HG03432 (cell line): ENCODE measurements around the gene ARMC12.

Experiments
- ATAC-seq: cut with Tn5 transposase; IDR thresholded peaks from one replicate; pipeline ENCODE4 v1.9.1; 2021; ENCODE audit warnings: mild to moderate bottlenecking, moderate library complexity; ENCODE audit not compliant: unreplicated experiment

Gene ARMC12

GRCh38 chr6:35769211-35769610 is 32.4 kb downstream of the ARMC12 start:
- ATAC-seq, result no peak

GRCh38 chr6:35771343-35771627 is 34.5 kb downstream of the ARMC12 start:
- ATAC-seq, result no peak

GRCh38 chr6:35774116-35774794 is 37.4 kb downstream of the ARMC12 start:
- no peak for ATAC-seq

- no peak for ATAC-seq
Measured at GRCh38 chr6:35775031-35775430, 38.2 kb downstream of the ARMC12 start.

- no peak for ATAC-seq
Measured at GRCh38 chr6:35776364-35777215, 39.8 kb downstream of the ARMC12 start, which contains the start of gene CLPSL2. TSS of gene CLPSL2 (plus strand) at chr6:35776598. CDS start at chr6:35776619, 21 bp downstream.

- no peak for ATAC-seq
Measured at GRCh38 chr6:35777356-35778102, 40.7 kb downstream of the ARMC12 start.

GRCh38 chr6:35778437-35778836 is 41.6 kb downstream of the ARMC12 start:
- no peak for ATAC-seq

GRCh38 chr6:35780719-35781118 is 43.9 kb downstream of the ARMC12 start, which contains the start of gene CLPSL1:
TSS of gene CLPSL1 (plus strand) at chr6:35781019. CDS start at chr6:35781111, 92 bp downstream.
- ATAC-seq, result no peak

GRCh38 chr6:35781290-35781689 is 44.5 kb downstream of the ARMC12 start:
- no peak for ATAC-seq

- no peak for ATAC-seq
Measured at GRCh38 chr6:35782424-35782823, 45.6 kb downstream of the ARMC12 start.

GRCh38 chr6:35784200-35784599 is 47.4 kb downstream of the ARMC12 start:
- no peak for ATAC-seq

- no peak for ATAC-seq
Measured at GRCh38 chr6:35786272-35786671, 49.4 kb downstream of the ARMC12 start.

GRCh38 chr6:35786810-35787209 is 50.0 kb downstream of the ARMC12 start:
- ATAC-seq, result no peak

GRCh38 chr6:35787266-35788218 is 50.7 kb downstream of the ARMC12 start:
- no peak for ATAC-seq

- no peak for ATAC-seq
Measured at GRCh38 chr6:35788423-35788982, 51.7 kb downstream of the ARMC12 start.

- ATAC-seq, result no peak
Measured at GRCh38 chr6:35790683-35791082, 53.9 kb downstream of the ARMC12 start.

GRCh38 chr6:35794536-35795452 is 58.0 kb downstream of the ARMC12 start:
- ATAC-seq, result no peak

- ATAC-seq, result no peak
Measured at GRCh38 chr6:35795453-35796071, 58.7 kb downstream of the ARMC12 start.

- ATAC-seq, result no peak
Measured at GRCh38 chr6:35796236-35796635, 59.4 kb downstream of the ARMC12 start.
